Activated CD4-positive, alpha-beta T cell treated with anti-CD3 and anti-CD28 coated beads for 48 hours (primary cell): Measurements from ENCODE around the gene TMTC2.

Source experiments
- DNase-seq: peaks from one replicate; pipeline ENCODE4 v3.0.0-alpha.2; 2020

The TMTC2 gene

DNA sequence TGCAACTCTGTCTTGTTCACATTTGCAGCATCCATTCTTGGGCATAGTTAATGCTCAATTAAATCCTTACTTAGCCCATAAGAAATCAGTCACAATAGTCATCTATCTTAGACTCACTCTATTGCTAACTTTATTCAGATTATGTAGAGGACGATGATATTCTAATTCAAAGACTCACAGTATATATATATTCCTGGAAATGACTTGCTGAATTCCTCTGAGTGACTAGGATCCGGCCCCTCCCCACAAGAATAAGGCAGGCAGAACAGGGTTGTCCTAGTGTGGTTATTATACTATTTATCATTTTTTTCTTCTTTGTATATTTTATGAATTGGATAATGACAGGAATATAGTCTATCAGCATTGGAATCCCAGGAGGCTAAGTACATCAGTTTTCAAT is 275.1 kb downstream of the TMTC2 start:
- DNase-seq, result no peak

DNA sequence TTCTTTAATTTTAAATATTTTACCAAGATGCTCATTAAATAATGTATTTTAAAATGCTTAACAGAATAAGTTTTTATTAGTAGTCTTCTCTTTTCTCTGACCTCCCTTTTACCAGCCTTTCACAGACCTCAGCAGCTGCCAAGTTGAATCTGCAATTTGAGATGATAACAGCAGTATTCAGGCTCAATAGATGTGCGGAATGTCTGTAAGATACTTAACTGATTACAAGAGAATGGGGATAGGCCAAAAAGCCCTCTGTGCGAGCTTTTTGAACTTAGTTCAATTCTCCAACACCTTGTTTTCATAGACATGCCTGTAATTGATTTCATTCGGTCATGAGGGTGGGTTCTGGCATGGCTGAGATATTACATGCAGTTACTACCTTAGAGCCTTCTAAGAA is 277.2 kb downstream of the TMTC2 start:
- no peak for DNase-seq

DNA sequence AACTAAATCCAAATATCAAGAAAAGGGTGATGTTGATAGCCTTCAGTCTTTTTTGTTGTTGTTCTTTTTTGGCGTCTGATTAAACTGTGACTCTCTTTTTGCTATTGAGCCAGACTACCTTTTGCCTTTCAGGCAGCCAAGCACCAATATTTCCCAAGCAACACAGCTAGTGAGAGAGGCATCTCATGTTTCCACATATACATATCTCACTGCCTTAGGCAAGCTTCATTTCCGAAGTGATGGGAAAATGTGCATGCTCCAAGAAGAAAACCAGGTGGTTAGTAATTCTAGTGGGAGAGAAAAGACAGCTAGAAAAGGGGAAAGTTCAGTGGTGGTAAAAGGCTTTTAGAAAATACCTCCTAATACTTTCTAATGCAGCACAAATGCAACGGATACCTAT is 277.7 kb downstream of the TMTC2 start:
- DNase-seq, result no peak

GRCh38 chr12:82966001-82966559 is 279.4 kb downstream of the TMTC2 start:
- DNase-seq, result no peak

DNA sequence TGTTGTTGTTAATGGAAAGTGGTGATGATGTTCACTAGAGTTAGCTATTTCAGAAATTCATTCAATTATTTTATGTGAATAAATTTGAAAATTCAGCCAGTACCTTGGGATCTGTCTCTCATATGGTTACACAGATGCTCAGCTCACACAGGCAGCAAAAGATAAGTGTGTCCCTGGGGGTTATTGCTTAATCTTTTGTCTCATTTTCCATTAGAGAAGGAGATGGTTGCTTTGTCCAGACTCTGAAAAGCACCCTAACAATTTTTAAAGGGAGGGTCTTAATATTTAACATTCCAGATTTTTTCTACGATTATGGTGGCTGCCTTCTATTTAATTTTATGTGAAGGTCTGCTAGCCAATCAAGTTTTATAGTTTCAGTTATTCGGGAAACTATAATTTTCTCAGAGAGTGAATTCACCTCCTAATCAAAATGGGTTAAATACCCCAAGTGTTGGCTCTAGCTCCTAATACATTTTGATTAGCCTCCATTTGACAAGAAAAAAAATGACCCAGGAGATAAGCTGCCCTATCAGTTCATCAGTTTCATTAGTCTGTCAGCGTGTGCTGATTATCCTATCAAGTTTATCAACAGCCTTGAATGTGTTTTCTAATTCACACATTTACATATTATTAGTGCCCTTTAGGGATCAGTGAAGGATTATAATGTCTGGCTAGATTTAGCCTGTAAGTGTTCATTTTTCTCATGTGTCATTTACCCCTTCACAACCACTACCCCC is 282.1 kb downstream of the TMTC2 start:
- DNase-seq, result no peak

GRCh38 chr12:82970614-82971013 is 283.9 kb downstream of the TMTC2 start:
- no peak for DNase-seq

GRCh38 chr12:82971584-82971983 is 284.9 kb downstream of the TMTC2 start:
- no peak for DNase-seq

- DNase-seq, result no peak
Observed at GRCh38 chr12:82972624-82973023, 285.9 kb downstream of the TMTC2 start.

DNA sequence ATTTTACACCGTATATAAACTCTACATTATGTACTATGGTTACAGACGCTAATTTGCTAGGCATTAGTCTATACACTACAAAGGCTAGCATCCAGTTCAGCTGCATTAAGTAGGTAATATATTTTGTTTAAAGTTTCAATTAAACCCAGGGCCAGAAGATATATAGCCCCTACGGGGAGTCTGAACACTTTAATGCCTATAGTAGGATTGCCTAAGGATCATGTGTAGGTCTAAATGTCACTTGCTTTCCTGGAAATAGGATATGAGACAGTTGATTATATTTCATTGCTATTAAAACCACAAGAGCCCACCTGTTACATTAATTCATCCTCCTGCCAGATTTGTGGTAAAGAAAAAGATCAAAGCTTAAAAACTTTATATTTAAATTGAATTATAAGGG is 286.9 kb downstream of the TMTC2 start:
- no peak for DNase-seq

DNA sequence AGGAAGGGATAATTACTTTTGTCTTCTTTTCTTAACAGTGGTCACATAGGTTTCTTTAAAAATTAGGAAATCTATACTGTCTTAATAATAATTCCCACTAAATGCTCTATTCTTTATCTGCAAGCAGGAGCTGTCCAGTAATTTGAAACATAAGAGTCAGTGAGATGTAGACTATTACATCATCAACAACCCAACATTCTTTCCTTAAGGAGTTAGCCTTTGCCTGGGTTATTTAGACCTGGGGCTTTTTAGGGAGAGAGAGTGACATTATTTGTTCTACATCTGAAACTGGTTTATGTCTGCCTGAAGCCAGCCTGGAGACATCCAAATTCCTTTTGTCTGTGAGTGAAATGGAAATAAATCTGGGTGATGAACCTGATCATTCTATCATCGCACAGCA is 294.4 kb downstream of the TMTC2 start:
- DNase-seq, result no peak

DNA sequence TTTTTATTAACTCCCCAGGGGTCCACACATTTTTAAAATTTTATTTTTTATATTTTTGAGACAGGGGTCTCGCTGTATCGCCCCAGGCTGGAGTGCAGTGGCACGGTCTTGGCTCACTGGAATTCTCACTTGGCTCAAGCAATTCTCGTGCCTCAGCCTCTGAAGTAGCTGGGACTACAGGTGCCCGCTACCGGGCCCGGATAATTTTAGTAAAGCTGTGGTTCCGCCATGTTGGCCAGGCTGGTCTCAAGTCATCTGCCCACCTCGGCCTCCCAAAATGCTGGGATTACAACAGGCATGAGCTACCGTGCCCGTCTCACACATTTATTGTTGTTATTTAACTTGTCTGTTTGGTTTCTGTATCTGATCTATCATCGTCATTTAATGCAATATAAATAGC is 307.4 kb downstream of the TMTC2 start:
- DNase-seq, result no peak

DNA sequence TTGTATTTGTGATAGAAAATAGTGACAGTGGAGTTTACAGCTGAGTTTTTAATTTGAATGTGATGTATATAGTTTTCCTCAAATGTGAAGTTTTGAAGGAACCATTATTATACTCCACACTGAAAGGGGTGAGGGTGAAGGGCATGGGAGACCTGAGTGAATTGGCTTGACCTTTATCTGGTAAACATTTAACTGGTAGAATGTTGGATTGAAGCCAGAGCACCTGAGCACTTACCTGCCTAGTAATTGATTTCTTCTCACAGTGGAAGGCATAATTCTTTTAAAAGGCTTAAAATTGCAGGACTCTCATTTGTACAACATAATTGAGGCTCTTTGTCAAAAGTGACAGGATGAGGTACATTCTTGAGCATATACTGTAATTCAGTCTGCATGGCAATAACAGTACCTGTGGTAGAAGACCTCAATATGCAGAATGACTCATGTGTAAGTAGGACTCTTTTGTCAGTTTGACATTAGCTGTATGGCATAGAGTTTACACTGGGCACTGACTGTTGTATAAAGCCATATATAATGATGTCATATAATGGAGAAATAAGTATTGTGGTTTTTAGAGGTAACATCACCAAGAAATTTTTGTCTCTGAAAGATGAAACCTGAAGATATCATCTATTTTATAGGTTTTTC is 309.6 kb downstream of the TMTC2 start:
- DNase-seq, result no peak

DNA sequence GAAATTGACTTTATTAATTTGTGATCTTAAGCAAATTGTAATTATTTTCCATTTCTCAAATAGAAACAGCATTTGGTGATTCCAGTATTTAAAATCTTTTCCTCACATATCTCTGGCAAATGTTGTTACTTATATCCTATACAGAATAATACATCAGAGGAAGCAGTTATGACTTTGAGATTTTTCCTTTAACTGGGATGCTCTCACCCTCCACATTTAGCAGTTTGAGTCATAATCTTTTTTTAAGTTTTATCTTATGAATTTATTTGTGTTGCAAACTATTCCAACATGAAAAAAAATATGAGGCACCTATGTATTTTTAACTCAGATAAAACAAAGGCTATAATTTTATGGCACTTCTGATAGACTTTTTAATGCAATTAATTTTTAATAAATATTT is 311.8 kb downstream of the TMTC2 start:
- no peak for DNase-seq

DNA sequence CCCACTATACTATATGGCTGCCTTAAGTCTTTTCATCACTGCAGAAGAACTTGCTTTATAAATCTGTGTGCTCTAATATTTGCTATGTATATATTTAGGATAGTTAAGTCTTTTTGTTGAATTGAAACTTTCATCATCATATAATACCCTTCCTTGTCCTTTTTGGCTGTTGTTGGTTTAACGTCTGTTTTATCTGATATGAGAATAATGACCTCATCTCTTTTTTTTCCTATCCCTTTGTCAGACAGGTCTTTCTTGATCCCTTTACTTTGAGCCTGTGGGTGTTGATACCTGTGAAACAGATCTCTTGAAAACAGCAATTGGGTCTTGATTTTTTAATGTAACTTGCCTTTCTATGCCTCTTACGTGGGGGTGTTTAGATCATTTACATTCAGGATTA is 316.3 kb downstream of the TMTC2 start:
- DNase-seq, result no peak

DNA sequence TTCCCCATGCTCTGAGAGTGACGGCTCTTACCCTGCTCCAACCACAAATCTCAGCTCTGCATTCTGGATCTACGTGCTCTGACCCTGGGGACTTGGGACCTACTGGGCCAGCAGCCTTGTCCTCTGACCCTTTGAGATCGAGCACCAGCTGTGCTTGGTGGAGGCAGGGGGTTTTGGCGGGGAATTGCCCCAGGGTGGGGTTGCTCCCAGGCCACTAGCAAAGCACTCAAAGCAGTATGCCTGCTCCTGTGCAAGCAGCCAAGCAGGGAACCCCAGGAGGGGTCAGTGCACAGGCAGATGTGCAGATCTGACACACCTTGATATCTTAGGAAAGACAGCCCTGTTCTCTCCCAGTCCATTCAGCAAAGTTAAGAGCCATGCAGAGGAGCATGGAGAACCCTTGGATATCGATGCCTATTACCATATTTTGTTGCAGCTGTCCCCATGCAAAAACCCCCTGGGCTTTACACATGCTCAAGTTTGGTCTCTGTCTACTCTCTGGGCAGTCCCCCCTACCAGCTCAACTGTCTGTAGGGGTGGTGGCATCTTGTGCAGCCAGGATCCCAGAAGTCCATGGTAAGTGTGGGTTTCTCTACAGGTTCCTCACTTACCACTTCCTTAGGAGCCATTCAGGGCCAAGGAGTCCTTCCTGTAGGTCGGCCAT is 319.0 kb downstream of the TMTC2 start:
- no peak for DNase-seq

DNA sequence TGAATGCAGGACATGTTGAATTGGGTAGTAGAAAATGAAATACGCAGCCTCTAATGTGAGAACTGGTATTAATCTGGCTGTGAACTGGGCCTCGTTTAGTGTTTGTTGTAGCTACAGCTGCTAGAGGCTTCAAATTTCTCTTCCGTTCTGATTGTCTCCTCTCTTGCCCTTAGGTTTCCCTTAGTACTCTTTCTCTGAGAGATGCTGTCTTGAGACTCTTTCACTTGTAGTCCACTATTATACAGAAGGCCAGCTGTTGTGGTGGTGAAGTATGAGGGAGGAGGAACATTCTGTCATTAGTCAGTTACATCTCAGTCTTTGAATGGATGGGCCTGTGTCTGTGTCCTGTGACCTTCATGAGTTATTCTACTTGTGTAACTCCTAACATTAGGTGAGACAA is 322.0 kb downstream of the TMTC2 start:
- DNase-seq, result no peak

DNA sequence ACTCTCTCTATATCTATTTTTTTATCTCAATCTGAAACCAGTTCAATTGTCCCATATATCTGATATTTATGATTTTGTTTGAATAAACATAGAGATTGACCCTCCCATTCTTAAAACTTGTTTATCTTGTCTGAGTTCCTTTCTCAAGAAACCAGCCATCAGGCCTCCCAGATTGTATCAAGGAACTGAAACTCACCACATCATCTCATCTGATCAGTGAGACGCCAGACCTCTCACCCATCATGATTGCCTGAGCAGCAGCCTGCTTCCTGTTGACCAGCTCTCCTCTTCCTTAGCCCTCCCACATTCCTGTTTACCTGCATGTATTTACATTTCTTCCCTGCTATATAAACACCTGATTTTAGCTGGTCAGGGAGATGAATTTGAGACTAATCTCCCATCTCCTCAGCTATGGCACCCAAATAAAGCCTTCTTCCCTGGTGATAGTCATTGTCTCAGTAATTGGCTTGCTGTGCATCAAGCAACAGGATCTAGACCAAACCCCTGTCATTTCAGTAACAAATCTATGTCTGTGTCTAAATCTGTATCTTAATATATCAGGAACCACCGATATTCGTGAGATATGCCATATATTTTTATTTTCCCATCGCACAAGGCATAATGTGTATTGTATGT is 323.6 kb downstream of the TMTC2 start:
- no peak for DNase-seq

DNA sequence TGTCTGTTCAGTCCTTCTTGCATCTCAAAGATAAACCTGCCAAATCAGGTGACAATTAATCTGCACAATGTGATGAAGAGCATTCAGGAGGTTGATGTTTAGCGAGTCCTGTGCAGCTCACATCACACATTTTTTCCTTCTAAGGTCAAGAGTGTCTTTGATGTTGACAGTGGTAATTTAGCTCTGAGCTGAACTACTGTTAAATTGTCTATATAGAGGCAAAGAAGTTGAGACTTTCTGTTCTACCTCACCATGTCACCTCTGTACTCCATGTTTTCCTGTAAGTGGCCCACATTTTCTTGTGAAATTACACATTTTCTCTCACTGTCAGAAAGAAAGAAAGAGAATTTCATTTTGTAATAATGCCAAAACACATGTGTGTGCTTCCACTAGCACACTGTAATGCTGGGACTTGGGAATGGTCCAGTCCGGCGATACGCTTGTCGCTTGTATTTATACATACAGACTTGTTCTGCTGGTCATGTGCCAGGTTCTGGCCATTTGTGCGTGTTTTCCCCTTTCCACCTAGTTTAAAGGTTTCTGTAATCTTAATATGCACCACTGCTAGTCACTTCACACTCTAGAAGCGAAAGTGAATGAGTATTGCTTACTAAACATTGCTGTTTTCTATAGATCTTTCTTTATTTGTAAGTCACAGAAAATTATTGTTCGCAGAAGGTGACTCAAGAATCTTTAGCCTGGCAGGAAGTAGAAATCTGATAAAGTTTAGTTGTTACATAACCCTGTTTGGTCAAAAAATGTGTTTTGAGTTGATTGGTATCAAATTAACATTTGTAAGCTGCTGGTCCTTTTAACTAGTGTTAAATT is 328.9 kb downstream of the TMTC2 start:
- no peak for DNase-seq

DNA sequence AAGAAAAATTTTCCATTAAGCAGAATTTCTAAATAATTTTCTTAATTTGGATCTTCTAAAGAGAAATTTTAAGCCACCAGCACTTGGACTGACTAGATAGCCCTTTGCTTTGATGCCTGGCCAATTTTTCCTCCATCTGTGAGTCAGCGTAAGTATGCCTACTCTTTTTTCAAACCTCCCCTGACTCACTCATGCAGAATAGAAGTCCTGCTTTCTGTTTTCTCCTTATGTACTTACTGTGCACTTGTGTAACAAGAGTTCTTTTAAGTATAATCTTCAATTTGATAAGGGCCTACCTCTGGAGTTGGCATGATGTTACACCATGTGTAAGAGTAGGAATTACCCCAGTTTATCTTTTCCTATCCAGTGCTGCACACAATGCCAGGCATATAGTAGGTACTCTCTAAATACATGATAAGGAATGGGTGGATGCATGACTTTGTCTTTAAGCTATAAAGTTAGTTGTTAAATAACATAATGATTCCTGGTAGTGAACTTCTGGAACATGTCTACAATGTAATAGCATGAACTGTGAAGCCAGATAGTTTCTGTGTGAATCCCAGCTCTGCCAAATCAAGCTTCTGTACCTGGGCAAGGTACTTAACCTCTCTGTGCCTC is 329.6 kb downstream of the TMTC2 start:
- no peak for DNase-seq

DNA sequence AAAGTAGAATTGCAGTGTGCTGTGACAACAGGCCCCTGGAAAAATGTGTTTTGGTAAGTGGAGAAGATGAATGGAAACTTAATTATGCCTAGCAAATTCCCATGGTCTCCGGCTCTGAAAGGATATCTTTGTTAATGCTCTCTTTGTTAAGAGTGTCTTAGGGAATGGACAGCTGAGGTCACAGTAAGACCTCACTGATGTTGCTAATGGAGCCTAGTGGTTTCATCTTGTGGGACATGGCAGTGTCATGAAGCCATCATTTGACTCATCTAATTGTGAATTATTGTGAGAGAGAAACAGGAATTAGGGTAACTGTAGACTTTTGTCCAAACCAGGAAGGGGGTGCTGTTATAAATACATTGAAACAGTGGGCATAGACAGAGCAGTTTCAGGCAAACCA is 330.3 kb downstream of the TMTC2 start:
- DNase-seq, result no peak

GRCh38 chr12:83018088-83018487 is 331.4 kb downstream of the TMTC2 start:
- DNase-seq, result no peak
